Measurements from ENCODE around the gene ADK. TPM values are rescaled to one million over a fixed set of nuclear protein-coding genes. Genes with fewer than 3 reads are reported as not detected.

ADK gene
- total and polyA plus RNA-seq, 11 donors, result 20.8 to 55.5 (median 39.8) TPM

- H3K36me3 ChIP-seq, result no peaks in the 10 kb centered on the region
- DNase-seq (no peak), ATAC-seq (no peak)
- H3K4me3 ChIP-seq, result no peak overlapping the region
- no peak for TF ChIP-seq POLR2A (IDR thresholded peaks at IDR 0.05)
- TF ChIP-seq, protein P1, sequence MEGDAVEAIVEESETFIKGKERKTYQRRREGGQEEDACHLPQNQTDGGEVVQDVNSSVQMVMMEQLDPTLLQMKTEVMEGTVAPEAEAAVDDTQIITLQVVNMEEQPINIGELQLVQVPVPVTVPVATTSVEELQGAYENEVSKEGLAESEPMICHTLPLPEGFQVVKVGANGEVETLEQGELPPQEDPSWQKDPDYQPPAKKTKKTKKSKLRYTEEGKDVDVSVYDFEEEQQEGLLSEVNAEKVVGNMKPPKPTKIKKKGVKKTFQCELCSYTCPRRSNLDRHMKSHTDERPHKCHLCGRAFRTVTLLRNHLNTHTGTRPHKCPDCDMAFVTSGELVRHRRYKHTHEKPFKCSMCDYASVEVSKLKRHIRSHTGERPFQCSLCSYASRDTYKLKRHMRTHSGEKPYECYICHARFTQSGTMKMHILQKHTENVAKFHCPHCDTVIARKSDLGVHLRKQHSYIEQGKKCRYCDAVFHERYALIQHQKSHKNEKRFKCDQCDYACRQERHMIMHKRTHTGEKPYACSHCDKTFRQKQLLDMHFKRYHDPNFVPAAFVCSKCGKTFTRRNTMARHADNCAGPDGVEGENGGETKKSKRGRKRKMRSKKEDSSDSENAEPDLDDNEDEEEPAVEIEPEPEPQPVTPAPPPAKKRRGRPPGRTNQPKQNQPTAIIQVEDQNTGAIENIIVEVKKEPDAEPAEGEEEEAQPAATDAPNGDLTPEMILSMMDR (IDR thresholded peaks at IDR 0.05), result no peak
- H3K4me1 ChIP-seq, result no peaks in the 10 kb centered on the region
- no peak overlapping the region for H3K27ac ChIP-seq
- intact Hi-C loops (cut with DNase I), result no loop called here
- 96 to 100% (median 99%) methylated on average over 1 of the region's 1 CpG for WGBS, 4 donors
- H3K9me3 ChIP-seq, result peaks cover 2 to 57% (median 41%) of the 10 kb centered on the region in 12 donors
- no peaks in the 10 kb centered on the region for H3K27me3 ChIP-seq
Measured at GRCh38 chr10:74514322-74514721, 363.3 kb downstream of the ADK start.

- Histone ChIP-seq H3K36me3 (no peaks in the 10 kb centered on the region), H3K4me1 (no peaks in the 10 kb centered on the region), H3K27me3 (no peaks in the 10 kb centered on the region), H3K4me3 (no peak overlapping the region), H3K9me3 (peaks cover 0 to 25% (median 19%) of the 10 kb centered on the region in 12 donors), H3K27ac (no peak overlapping the region)
- intact Hi-C loops (cut with DNase I), result no loop called here
- ATAC-seq (no peak), DNase-seq (no peak)
- TF ChIP-seq, protein P1 (IDR thresholded peaks at IDR 0.05), result no peak
- TF ChIP-seq POLR2A (IDR thresholded peaks at IDR 0.05), result no peak
- WGBS, 4 donors, result 55 to 70% (median 56%) methylated on average over 1 of the region's 1 CpG
Measured at GRCh38 chr10:74518061-74518460, 367.0 kb downstream of the ADK start.

- intact Hi-C loops (cut with DNase I), result no loop called here
- Histone ChIP-seq H3K27ac (no peak overlapping the region), H3K9me3 (no peaks in the 10 kb centered on the region), H3K36me3 (no peaks in the 10 kb centered on the region), H3K27me3 (no peaks in the 10 kb centered on the region), H3K4me3 (no peak overlapping the region), H3K4me1 (no peaks in the 10 kb centered on the region)
- DNase-seq, result no peak
- ATAC-seq, result no peak
- WGBS, 4 donors, result 68 to 73% (median 71%) methylated on average over 1 of the region's 1 CpG
- TF ChIP-seq POLR2A (IDR thresholded peaks at IDR 0.05), result no peak
- TF ChIP-seq, protein P1 (IDR thresholded peaks at IDR 0.05), result no peak
Measured at GRCh38 chr10:74521526-74521925, 370.5 kb downstream of the ADK start.

GRCh38 chr10:74523199-74523598, 372.2 kb downstream of the ADK start:
- no peak overlapping the region for H3K4me3 ChIP-seq
- ATAC-seq, result no peak
- TF ChIP-seq, protein P1 (IDR thresholded peaks at IDR 0.05), result no peak
- no peak for TF ChIP-seq POLR2A (IDR thresholded peaks at IDR 0.05)

More at GRCh38 chr10:74523199-74523598, 372.2 kb downstream of the ADK start:
- H3K4me1 ChIP-seq, result no peaks in the 10 kb centered on the region
- H3K27ac ChIP-seq, result no peak overlapping the region
- no peaks in the 10 kb centered on the region for H3K36me3 ChIP-seq
- intact Hi-C loops (cut with DNase I), result no loop called here
- H3K9me3 ChIP-seq, result no peaks in the 10 kb centered on the region
- no peak for DNase-seq
- 79 to 95% (median 85%) methylated on average over 2 of the region's 2 CpGs for WGBS, 4 donors
- no peaks in the 10 kb centered on the region for H3K27me3 ChIP-seq

All from heart left ventricle (tissue), 16 donors.